Measurements from ENCODE around the gene HPCAL1. TPM values are rescaled to one million over a fixed set of nuclear protein-coding genes. Genes with fewer than 3 reads are reported as not detected.

The HPCAL1 gene
- polyA plus RNA-seq, 1 donor from 2014 or later: 63.4 TPM

- Histone ChIP-seq H3K27me3 (ENCODE audit: insufficient read depth, low read depth, low read length) (no peaks in the 10 kb centered on the region), H3K4me3 (ENCODE audit: low read length) (no peak overlapping the region), H3K9me3 (ENCODE audit: low read length) (no peaks in the 10 kb centered on the region), H3K9me2 (ENCODE audit: insufficient read depth, low read length) (no peaks in the 10 kb centered on the region), H2AFZ (ENCODE audit: low read depth, low read length) (no peak overlapping the region), H3K4me2 (ENCODE audit: low read length) (no peak overlapping the region), H3K79me2 (replicated peaks; ENCODE audit: insufficient read depth, low read length) (no peaks in the 10 kb centered on the region), H3K9ac (ENCODE audit: low read length) (no peak overlapping the region), H4K20me1 (ENCODE audit: insufficient read depth) (no peaks in the 10 kb centered on the region), H3F3A (ENCODE audit: insufficient read depth, low read length, poor library complexity, severe bottlenecking) (no peaks in the 10 kb centered on the region), H3K36me3 (ENCODE audit: insufficient read depth, low read length) (no peaks in the 10 kb centered on the region), H3K27ac (ENCODE audit: low read length) (no peak overlapping the region)
- TF ChIP-seq RAD21 (conservative IDR thresholded peaks at IDR 0.05) (no peak), TAF1 (IDR thresholded peaks at IDR 0.05; ENCODE audit: low read depth) (no peak), POLR2AphosphoS5 (IDR thresholded peaks at IDR 0.05) (no peak), CTCF (IDR thresholded peaks at IDR 0.05; ENCODE audit: poor library complexity, severe bottlenecking) (no peak), SMC3 (conservative IDR thresholded peaks at IDR 0.05; ENCODE audit: poor library complexity) (no peak), EP300 (conservative IDR thresholded peaks at IDR 0.05; ENCODE audit: poor library complexity, severe bottlenecking) (no peak)
These were observed 95.8 kb downstream of the HPCAL1 start for GRCh38 chr2:10398496-10398895.

DNA sequence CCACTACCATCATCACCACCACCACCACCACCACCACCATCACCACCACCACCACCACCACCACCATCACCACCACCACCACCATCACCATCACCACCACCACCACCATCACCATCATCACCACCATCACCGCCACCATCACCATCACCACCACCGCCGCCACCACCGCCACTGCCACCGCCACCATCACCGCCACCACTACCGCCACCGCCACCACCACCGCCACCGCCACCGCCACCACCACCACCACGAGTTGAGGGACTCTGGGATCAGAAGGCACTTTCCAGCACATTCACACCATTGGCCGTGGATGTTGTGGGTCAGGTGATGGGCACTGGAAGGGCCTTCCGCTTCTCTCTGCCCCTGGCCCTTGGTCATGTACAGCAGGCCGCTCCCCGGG, 96.7 kb downstream of the HPCAL1 start:
- Histone ChIP-seq H3K9me3 (ENCODE audit: low read length) (no peaks in the 10 kb centered on the region), H3K4me3 (ENCODE audit: low read length) (no peak overlapping the region), H2AFZ (ENCODE audit: low read depth, low read length) (no peak overlapping the region), H3K36me3 (ENCODE audit: insufficient read depth, low read length) (no peaks in the 10 kb centered on the region), H3K27me3 (ENCODE audit: insufficient read depth, low read depth, low read length) (no peaks in the 10 kb centered on the region), H3K27ac (ENCODE audit: low read length) (no peak overlapping the region), H3K9ac (ENCODE audit: low read length) (no peak overlapping the region), H4K20me1 (ENCODE audit: insufficient read depth) (no peaks in the 10 kb centered on the region), H3K4me2 (ENCODE audit: low read length) (no peak overlapping the region), H3K79me2 (replicated peaks; ENCODE audit: insufficient read depth, low read length) (no peaks in the 10 kb centered on the region), H3K9me2 (ENCODE audit: insufficient read depth, low read length) (no peaks in the 10 kb centered on the region), H3F3A (ENCODE audit: insufficient read depth, low read length, poor library complexity, severe bottlenecking) (no peaks in the 10 kb centered on the region)
- no peak for TF ChIP-seq CTCF (IDR thresholded peaks at IDR 0.05; ENCODE audit: poor library complexity, severe bottlenecking)
- no peak for TF ChIP-seq TAF1 (IDR thresholded peaks at IDR 0.05; ENCODE audit: low read depth)
- no peak for TF ChIP-seq POLR2AphosphoS5 (IDR thresholded peaks at IDR 0.05)
- TF ChIP-seq EP300 (conservative IDR thresholded peaks at IDR 0.05; ENCODE audit: poor library complexity, severe bottlenecking): no peak
- TF ChIP-seq RAD21 (conservative IDR thresholded peaks at IDR 0.05): no peak
- TF ChIP-seq, protein P1, sequence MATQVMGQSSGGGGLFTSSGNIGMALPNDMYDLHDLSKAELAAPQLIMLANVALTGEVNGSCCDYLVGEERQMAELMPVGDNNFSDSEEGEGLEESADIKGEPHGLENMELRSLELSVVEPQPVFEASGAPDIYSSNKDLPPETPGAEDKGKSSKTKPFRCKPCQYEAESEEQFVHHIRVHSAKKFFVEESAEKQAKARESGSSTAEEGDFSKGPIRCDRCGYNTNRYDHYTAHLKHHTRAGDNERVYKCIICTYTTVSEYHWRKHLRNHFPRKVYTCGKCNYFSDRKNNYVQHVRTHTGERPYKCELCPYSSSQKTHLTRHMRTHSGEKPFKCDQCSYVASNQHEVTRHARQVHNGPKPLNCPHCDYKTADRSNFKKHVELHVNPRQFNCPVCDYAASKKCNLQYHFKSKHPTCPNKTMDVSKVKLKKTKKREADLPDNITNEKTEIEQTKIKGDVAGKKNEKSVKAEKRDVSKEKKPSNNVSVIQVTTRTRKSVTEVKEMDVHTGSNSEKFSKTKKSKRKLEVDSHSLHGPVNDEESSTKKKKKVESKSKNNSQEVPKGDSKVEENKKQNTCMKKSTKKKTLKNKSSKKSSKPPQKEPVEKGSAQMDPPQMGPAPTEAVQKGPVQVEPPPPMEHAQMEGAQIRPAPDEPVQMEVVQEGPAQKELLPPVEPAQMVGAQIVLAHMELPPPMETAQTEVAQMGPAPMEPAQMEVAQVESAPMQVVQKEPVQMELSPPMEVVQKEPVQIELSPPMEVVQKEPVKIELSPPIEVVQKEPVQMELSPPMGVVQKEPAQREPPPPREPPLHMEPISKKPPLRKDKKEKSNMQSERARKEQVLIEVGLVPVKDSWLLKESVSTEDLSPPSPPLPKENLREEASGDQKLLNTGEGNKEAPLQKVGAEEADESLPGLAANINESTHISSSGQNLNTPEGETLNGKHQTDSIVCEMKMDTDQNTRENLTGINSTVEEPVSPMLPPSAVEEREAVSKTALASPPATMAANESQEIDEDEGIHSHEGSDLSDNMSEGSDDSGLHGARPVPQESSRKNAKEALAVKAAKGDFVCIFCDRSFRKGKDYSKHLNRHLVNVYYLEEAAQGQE (IDR thresholded peaks at IDR 0.05; ENCODE audit: borderline replicate concordance): no peak
- TF ChIP-seq EZH2 (IDR thresholded peaks at IDR 0.05; ENCODE audit: borderline replicate concordance, insufficient read depth, low read length, poor library complexity, severe bottlenecking): no peak
- TF ChIP-seq SMC3 (conservative IDR thresholded peaks at IDR 0.05; ENCODE audit: poor library complexity): no peak
